H9 (cell line): ENCODE measurements around the gene ITIH4. TPM values are rescaled to one million over a fixed set of nuclear protein-coding genes. Genes with fewer than 3 reads are reported as not detected.

Experiments used
- DNase-seq: peaks from one replicate; pipeline ENCODE4 v3.0.0-alpha.2; 2017
- H2AFZ ChIP-seq: one replicate; pipeline ENCODE4 v1.6.1; 2013; ENCODE audit warnings: mild to moderate bottlenecking, low read length, control low read depth, moderate library complexity
- H2AK5ac ChIP-seq: 2 replicates; pipeline ENCODE4 v1.6.1; 2013; ENCODE audit warnings: low read length, control low read depth, mixed read lengths; ENCODE audit not compliant: insufficient read length
- H2BK120ac ChIP-seq: one replicate; pipeline ENCODE4 v1.6.1; 2013; ENCODE audit warnings: low read depth, mild to moderate bottlenecking, low read length, control low read depth, inconsistent platforms; ENCODE audit not compliant: poor library complexity, severe bottlenecking
- H2BK12ac ChIP-seq: 2 replicates; pipeline ENCODE4 v1.6.1; 2013; ENCODE audit warnings: low read length, control low read depth, mixed read lengths, low read depth; ENCODE audit not compliant: insufficient read length
- H2BK15ac ChIP-seq: 2 replicates; pipeline ENCODE4 v1.6.1; 2013; ENCODE audit warnings: low read depth, low read length, control low read depth
- H2BK20ac ChIP-seq: one replicate; pipeline ENCODE4 v1.6.1; 2013; ENCODE audit warnings: low read depth, mild to moderate bottlenecking, low read length, control low read depth, inconsistent platforms; ENCODE audit not compliant: poor library complexity, severe bottlenecking
- H2BK5ac ChIP-seq: 2 replicates; pipeline ENCODE4 v1.6.1; 2013; ENCODE audit warnings: low read length, control low read depth, mixed read lengths; ENCODE audit not compliant: insufficient read length
- H3K14ac ChIP-seq: 2 replicates; pipeline ENCODE4 v1.6.1; 2013; ENCODE audit warnings: low read length, control low read depth; ENCODE audit not compliant: insufficient read depth
- H3K18ac ChIP-seq: 2 replicates; pipeline ENCODE4 v1.6.1; 2013; ENCODE audit warnings: low read depth, mild to moderate bottlenecking, mixed read lengths, low read length, control low read depth; ENCODE audit not compliant: insufficient read length
- H3K23ac ChIP-seq: 2 replicates; pipeline ENCODE4 v1.6.1; 2013; ENCODE audit warnings: low read length, control low read depth, mixed read lengths, low read depth; ENCODE audit not compliant: insufficient read length
- H3K23me2 ChIP-seq: 2 replicates; pipeline ENCODE4 v1.6.1; 2013; ENCODE audit warnings: low read depth, mild to moderate bottlenecking, mixed read lengths, low read length, control low read depth; ENCODE audit not compliant: insufficient read length, poor library complexity, severe bottlenecking
- H3K27ac ChIP-seq: 2 replicates; pipeline ENCODE4 v1.5.1; 2013; ENCODE audit warnings: low read length, control low read depth, mixed read lengths, low read depth; ENCODE audit not compliant: insufficient read length
- H3K27me3 ChIP-seq: 2 replicates; pipeline ENCODE4 v1.6.1; 2013; ENCODE audit warnings: low read length, control low read depth, inconsistent platforms; ENCODE audit not compliant: insufficient read depth
- H3K4ac ChIP-seq: 2 replicates; pipeline ENCODE4 v1.6.1; 2013; ENCODE audit warnings: low read depth, mild to moderate bottlenecking, control low read depth, inconsistent platforms, low read length, moderate library complexity
- H3K4me1 ChIP-seq: 2 replicates; pipeline ENCODE4 v1.6.1; 2013; ENCODE audit warnings: low read length, control low read depth, inconsistent platforms; ENCODE audit not compliant: insufficient read depth
- H3K4me2 ChIP-seq: 2 replicates; pipeline ENCODE4 v1.6.1; 2013; ENCODE audit warnings: low read length, control low read depth, mixed read lengths; ENCODE audit not compliant: insufficient read length, insufficient read depth
- H3K56ac ChIP-seq: 2 replicates; pipeline ENCODE4 v1.6.1; 2013; ENCODE audit warnings: low read depth, mild to moderate bottlenecking, mixed read lengths, low read length, control low read depth; ENCODE audit not compliant: insufficient read length
- H3K79me1 ChIP-seq: 2 replicates; pipeline ENCODE4 v1.6.1; 2013; ENCODE audit warnings: low read depth, mild to moderate bottlenecking, moderate library complexity, low read length, control low read depth, inconsistent platforms; ENCODE audit not compliant: insufficient read depth, poor library complexity, severe bottlenecking
- H3K79me2 ChIP-seq: 2 replicates; pipeline ENCODE4 v1.6.1; 2013; ENCODE audit warnings: low read length, control low read depth, inconsistent platforms; ENCODE audit not compliant: insufficient read depth
- H3K9ac ChIP-seq: 2 replicates; pipeline ENCODE4 v1.6.1; 2013; ENCODE audit warnings: low read length, control low read depth, mixed read lengths; ENCODE audit not compliant: insufficient read length; ENCODE audit errors: extremely low read depth
- H3K9me3 ChIP-seq: one replicate; pipeline ENCODE4 v1.6.1; 2013; ENCODE audit warnings: low read depth, low read length, inconsistent platforms; ENCODE audit not compliant: control insufficient read depth
- H3T11ph ChIP-seq: one replicate; pipeline ENCODE4 v1.6.1; 2013; ENCODE audit warnings: mild to moderate bottlenecking, low read length, control low read depth, inconsistent platforms
- H4K20me1 ChIP-seq: one replicate; pipeline ENCODE4 v1.6.1; 2013; ENCODE audit not compliant: control insufficient read depth, insufficient read length, insufficient read depth
- H4K5ac ChIP-seq: 2 replicates; pipeline ENCODE4 v1.6.1; 2013; ENCODE audit warnings: low read depth, mild to moderate bottlenecking, mixed read lengths, low read length, control low read depth; ENCODE audit not compliant: insufficient read length
- H4K8ac ChIP-seq: replicated peaks from 2 replicates; pipeline ENCODE4 v1.6.1; 2013; ENCODE audit warnings: low read length, control low read depth, mixed read lengths, low read depth; ENCODE audit not compliant: insufficient read length
- H4K91ac ChIP-seq: 2 replicates; pipeline ENCODE4 v1.6.1; 2013; ENCODE audit warnings: low read depth, mild to moderate bottlenecking, moderate library complexity, mixed read lengths, low read length, control low read depth; ENCODE audit not compliant: insufficient read length
- H3K27ac Mint-ChIP-seq, 3 experiments: 2 replicates in 2 of 3; 3 replicates in 1 of 3; pipeline ENCODE4 v1.8.0; 2020 to 2021; ENCODE audit warnings: mixed read lengths in 3 of 3, mild to moderate bottlenecking in 1 of 3, moderate library complexity in 1 of 3
- H3K27me3 Mint-ChIP-seq: 2 replicates; pipeline ENCODE4 v1.8.0; 2021; ENCODE audit warnings: low read depth, mild to moderate bottlenecking, moderate library complexity, mixed read lengths
- H3K36me3 Mint-ChIP-seq, 3 experiments: 2 replicates in 2 of 3; 3 replicates in 1 of 3; pipeline ENCODE4 v1.8.0; 2020 to 2021; ENCODE audit warnings: low read depth in 3 of 3, mixed read lengths in 3 of 3; ENCODE audit not compliant: insufficient read depth in 1 of 3
- H3K4me1 Mint-ChIP-seq, 2 experiments: 2 replicates each; pipeline ENCODE4 v1.8.0; 2020; ENCODE audit warnings: mixed read lengths in 2 of 2
- H3K4me3 Mint-ChIP-seq, 2 experiments: 2 replicates in 1 of 2; 3 replicates in 1 of 2; pipeline ENCODE4 v1.8.0; 2020 to 2021; ENCODE audit warnings: mild to moderate bottlenecking in 2 of 2, mixed read lengths in 2 of 2, moderate library complexity in 1 of 2
- H3K9me3 Mint-ChIP-seq, 2 experiments: 2 replicates in 1 of 2; 3 replicates in 1 of 2; pipeline ENCODE4 v1.8.0; 2020; ENCODE audit warnings: mild to moderate bottlenecking in 2 of 2, mixed read lengths in 2 of 2, moderate library complexity in 1 of 2
- CTCF ChIP-seq: fragments of 200-600 bp; sonication (generic); conservative IDR thresholded peaks from 3 replicates; pipeline ENCODE4 v1.8.0; 2021; ENCODE audit warnings: antibody characterized with exemption, mild to moderate bottlenecking
- WGBS: extraction: QIAGEN DNeasy Blood & Tissue Kit; methylation state at CpG from one replicate; pipeline ENCODE4 v1.1.7; 2013; ENCODE audit warnings: missing lambda C conversion rate, low lambda C conversion rate, mixed read lengths; ENCODE audit not compliant: insufficient read length; ENCODE audit errors: extremely low coverage; 5-methylcytosine and 5-hydroxymethylcytosine counted together
- total RNA-seq: library from RNA; stranded (reverse); gene quantifications from 2 replicates; pipeline ENCODE4 v1.2.1, GENCODE V29; 2021

The ITIH4 gene
- total RNA-seq, 1 experiment from 2014 or later = 3.0 TPM

- no peak within 1 kb of the TSS for H3K27ac Mint-ChIP-seq
- H3K14ac ChIP-seq = no peak within 1 kb of the TSS
Observed at GRCh38 chr3:52794612-52795099, 35.8 kb downstream of the ITIH4 start, which contains the start of gene ITIH3. Gene ITIH3 (plus strand): TSS chr3:52794796. CDS start chr3:52794804, 8 bp downstream.

More at GRCh38 chr3:52794612-52795099, 35.8 kb downstream of the ITIH4 start, which contains the start of gene ITIH3:
- H2BK15ac ChIP-seq = no peak within 1 kb of the TSS
- H3K4me1 ChIP-seq = no peaks in the 10 kb centered on the region
- Mint-ChIP-seq H3K27me3 (peaks cover 2% of the 10 kb centered on the region), H3K4me1 (peaks cover 6 to 8% of the 10 kb centered on the region in 2 experiments; a peak in 3 of 4 replicates), H3K36me3 (no peaks in the 10 kb centered on the region; a peak in 1 of 7 replicates), H3K9me3 (no peaks in the 10 kb centered on the region; a peak in 1 of 5 replicates), H3K4me3 (no peak within 1 kb of the TSS)
- H4K5ac ChIP-seq = no peak within 1 kb of the TSS
- WGBS = no CpG with 5 or more reads among the region's 10 CpGs
- no peak within 1 kb of the TSS for H2BK20ac ChIP-seq
- H3K56ac ChIP-seq = no peak within 1 kb of the TSS
- H3K23me2 ChIP-seq = no peaks in the 10 kb centered on the region
- H4K91ac ChIP-seq = no peak within 1 kb of the TSS
- no peak within 1 kb of the TSS for H2BK5ac ChIP-seq
- H3K4ac ChIP-seq = no peak within 1 kb of the TSS
- no peak within 1 kb of the TSS for H3K27ac ChIP-seq
- H2AFZ ChIP-seq = no peak within 1 kb of the TSS
- H2BK12ac ChIP-seq = no peak within 1 kb of the TSS
- H3K23ac ChIP-seq = no peak within 1 kb of the TSS
- no peak for DNase-seq
- no peaks in the 10 kb centered on the region for H3K9me3 ChIP-seq
- no peaks in the 10 kb centered on the region for H3K27me3 ChIP-seq
- H3K4me2 ChIP-seq = no peak within 1 kb of the TSS
- no peak within 1 kb of the TSS for H3K18ac ChIP-seq
- no peak within 1 kb of the TSS for H2AK5ac ChIP-seq
- H3K79me2 ChIP-seq = no peaks in the 10 kb centered on the region
- no peak within 1 kb of the TSS for H4K8ac ChIP-seq
- no peak within 1 kb of the TSS for H3K9ac ChIP-seq
- no peaks in the 10 kb centered on the region for H3K79me1 ChIP-seq
- no peaks in the 10 kb centered on the region for H4K20me1 ChIP-seq
- H3T11ph ChIP-seq = no peak within 1 kb of the TSS
- TF ChIP-seq CTCF = no peak
- no peak within 1 kb of the TSS for H2BK120ac ChIP-seq
